NCI-H2081 treated with DMSO at 0.1 percent for 48 hours (cell line): ENCODE data around the gene PDE4DIP.
"Not testable (repeated sequence)": the region's sequence is repeated elsewhere in the genome, so short reads cannot be mapped to it uniquely, and the experiment has no call there.

ENCODE experiments used
- DNase-seq: peaks from one replicate; lab custom pipeline; 2025; lab: John Stamatoyannopoulos, UW

Gene PDE4DIP

GRCh38 chr1:148874408-148875388 lies 30.5 kb downstream of the PDE4DIP start:
- not testable (repeated sequence) for DNase-seq

GRCh38 chr1:148879812-148880416 lies 35.7 kb downstream of the PDE4DIP start:
- DNase-seq: not testable (repeated sequence)

- DNase-seq: not testable (repeated sequence)
These were observed 37.0 kb downstream of the PDE4DIP start for GRCh38 chr1:148881261-148881660.

- not testable (repeated sequence) for DNase-seq
These were observed 41.0 kb downstream of the PDE4DIP start for GRCh38 chr1:148885219-148885618.

- not testable (repeated sequence) for DNase-seq
These were observed 42.1 kb downstream of the PDE4DIP start for GRCh38 chr1:148886293-148886692.

GRCh38 chr1:148888597-148888996 lies 44.4 kb downstream of the PDE4DIP start:
- not testable (repeated sequence) for DNase-seq

GRCh38 chr1:148889267-148890074 lies 45.2 kb downstream of the PDE4DIP start:
- not testable (repeated sequence) for DNase-seq

GRCh38 chr1:148890075-148890568 lies 45.9 kb downstream of the PDE4DIP start:
- not testable (repeated sequence) for DNase-seq

- DNase-seq: not testable (repeated sequence)
These were observed 50.4 kb downstream of the PDE4DIP start for GRCh38 chr1:148894360-148895352.

GRCh38 chr1:148900026-148900425 lies 55.8 kb downstream of the PDE4DIP start:
- not testable (repeated sequence) for DNase-seq

GRCh38 chr1:148900691-148901090 lies 56.5 kb downstream of the PDE4DIP start:
- DNase-seq: not testable (repeated sequence)

GRCh38 chr1:148901150-148901952 lies 57.1 kb downstream of the PDE4DIP start:
- DNase-seq: not testable (repeated sequence)

GRCh38 chr1:148901953-148902341 lies 57.7 kb downstream of the PDE4DIP start:
- not testable (repeated sequence) for DNase-seq

GRCh38 chr1:148909219-148909826 lies 65.1 kb downstream of the PDE4DIP start:
- not testable (repeated sequence) for DNase-seq

- DNase-seq: not testable (repeated sequence)
These were observed 67.2 kb downstream of the PDE4DIP start for GRCh38 chr1:148911303-148911928.

- DNase-seq: not testable (repeated sequence)
These were observed 72.0 kb downstream of the PDE4DIP start for GRCh38 chr1:148916222-148916621.

GRCh38 chr1:148916695-148917348 lies 72.6 kb downstream of the PDE4DIP start:
- DNase-seq: not testable (repeated sequence)

- DNase-seq: not testable (repeated sequence)
These were observed 74.7 kb downstream of the PDE4DIP start for GRCh38 chr1:148918836-148919447.
